Keratinocyte (primary cell): ENCODE data around the gene HINFP. TPM values are rescaled to one million over a fixed set of nuclear protein-coding genes. Genes with fewer than 3 reads are reported as not detected.

Source experiments
- DNase-seq: peaks from one replicate; pipeline ENCODE4 v3.0.0-alpha.2; 2011; ENCODE audit warnings: low read depth, missing footprints, low spot score
- FAIRE-seq: peaks from 2 replicates; lab custom pipeline; 2011; peaks lifted over from hg19 to GRCh38; lab: Jason Lieb, UNC
- H2AFZ ChIP-seq: 2 replicates; pipeline ENCODE4 v1.6.0; 2012; ENCODE audit warnings: low read length, control low read depth, inconsistent platforms; ENCODE audit not compliant: control insufficient read depth
- H3K27ac ChIP-seq: 2 replicates; pipeline ENCODE4 v1.5.1; 2011; ENCODE audit warnings: low read length; ENCODE audit not compliant: control insufficient read depth, insufficient read depth
- H3K27me3 ChIP-seq: 3 replicates; pipeline ENCODE4 v1.6.0; 2011; ENCODE audit warnings: low read length; ENCODE audit not compliant: control insufficient read depth, insufficient read depth; ENCODE audit errors: extremely low read depth
- H3K36me3 ChIP-seq, 2 experiments: 2 replicates in 1 of 2; 3 replicates in 1 of 2; pipeline ENCODE4 v1.5.1; 2011; ENCODE audit warnings: low read length in 2 of 2, mild to moderate bottlenecking in 1 of 2; ENCODE audit not compliant: control insufficient read depth in 2 of 2, insufficient read depth in 2 of 2; ENCODE audit errors: extremely low read depth in 1 of 2
- H3K4me1 ChIP-seq: 3 replicates; pipeline ENCODE4 v1.5.1; 2011; ENCODE audit warnings: low read length; ENCODE audit not compliant: control insufficient read depth, insufficient read depth; ENCODE audit errors: extremely low read depth
- H3K4me2 ChIP-seq: 3 replicates; pipeline ENCODE4 v1.6.0; 2011; ENCODE audit warnings: low read depth, low read length; ENCODE audit not compliant: control insufficient read depth, insufficient read depth; ENCODE audit errors: extremely low read depth
- H3K4me3 ChIP-seq, 3 experiments: fragments of 200-600 bp in 1 of 3; sonication (generic) in 1 of 3; 2 replicates in 2 of 3; 3 replicates in 1 of 3; pipeline ENCODE4 v1.5.1; 2011 to 2016; ENCODE audit warnings: low read length in 3 of 3, mild to moderate bottlenecking in 3 of 3, control low read depth in 2 of 3, inconsistent platforms in 1 of 3, low read depth in 1 of 3, mixed read lengths in 1 of 3, mixed run types in 1 of 3, moderate library complexity in 1 of 3; ENCODE audit not compliant: control insufficient read depth in 2 of 3, insufficient read depth in 2 of 3; ENCODE audit errors: extremely low read depth in 1 of 3
- H3K79me2 ChIP-seq: 2 replicates; pipeline ENCODE4 v1.6.0; 2012; ENCODE audit warnings: low read length; ENCODE audit not compliant: control insufficient read depth, insufficient read depth
- H3K9ac ChIP-seq: 3 replicates; pipeline ENCODE4 v1.6.0; 2011; ENCODE audit warnings: low read length; ENCODE audit not compliant: control insufficient read depth, insufficient read depth; ENCODE audit errors: extremely low read depth
- H3K9me1 ChIP-seq: 3 replicates; pipeline ENCODE4 v1.6.0; 2011; ENCODE audit warnings: low read length; ENCODE audit not compliant: control insufficient read depth, insufficient read depth; ENCODE audit errors: extremely low read depth
- H3K9me3 ChIP-seq: 2 replicates; pipeline ENCODE4 v1.5.1; 2012; ENCODE audit warnings: low read depth, low read length; ENCODE audit not compliant: control insufficient read depth
- H4K20me1 ChIP-seq: 3 replicates; pipeline ENCODE4 v1.6.0; 2011; ENCODE audit warnings: low read length; ENCODE audit not compliant: control insufficient read depth, insufficient read depth; ENCODE audit errors: extremely low read depth
- EZH2 ChIP-seq: IDR thresholded peaks from one replicate; pipeline ENCODE4 v1.6.1; 2012; ENCODE audit warnings: inconsistent platforms, mild to moderate bottlenecking, low read length, moderate library complexity
- dilution Hi-C: fragments of 300-500 bp; cut with MboI; formaldehyde crosslinking; loops from one replicate; pipeline ENCODE4 v1.7.0; 2020; ENCODE audit warnings: low sequenced_read_pairs; ENCODE audit not compliant: extremely low pct_ligation_motif_present
- polyA plus RNA-seq, 5 experiments: library from polyadenylated mRNA; depleted of rRNA in 3 of 5; stranded (reverse) in 3 of 5; stranded (forward) in 1 of 5; unstranded in 1 of 5; fragments of >200 nt; gene quantifications; 1 replicate in 1 of 5; 2 replicates in 3 of 5; 3 replicates in 1 of 5; pipeline versions ENCODE4 v1.2.1 to v1.2.3, GENCODE V29; 2011 to 2012; ENCODE audit warnings: missing spikeins in 2 of 5, low read depth in 1 of 5, low replicate concordance in 1 of 5
- TF ChIP-seq, protein P1 (sequence below), 3 experiments: IDR thresholded peaks in 1 of 3; conservative IDR thresholded peaks in 1 of 3; optimal IDR thresholded peaks in 1 of 3; 2 replicates in 2 of 3; 3 replicates in 1 of 3; pipeline versions ENCODE3 to v1.5.1; 2011; ENCODE audit warnings: low read length in 3 of 3, mild to moderate bottlenecking in 3 of 3, moderate library complexity in 2 of 3, control low read depth in 1 of 3, inconsistent platforms in 1 of 3; ENCODE audit not compliant: insufficient read depth in 2 of 3; ENCODE audit errors: extremely low read depth in 1 of 3

The HINFP gene
- polyA plus RNA-seq, 1 donor (not counting 4 experiments of a cell fraction or from before 2014, with no cell fraction given) = 15.6 TPM

DNA sequence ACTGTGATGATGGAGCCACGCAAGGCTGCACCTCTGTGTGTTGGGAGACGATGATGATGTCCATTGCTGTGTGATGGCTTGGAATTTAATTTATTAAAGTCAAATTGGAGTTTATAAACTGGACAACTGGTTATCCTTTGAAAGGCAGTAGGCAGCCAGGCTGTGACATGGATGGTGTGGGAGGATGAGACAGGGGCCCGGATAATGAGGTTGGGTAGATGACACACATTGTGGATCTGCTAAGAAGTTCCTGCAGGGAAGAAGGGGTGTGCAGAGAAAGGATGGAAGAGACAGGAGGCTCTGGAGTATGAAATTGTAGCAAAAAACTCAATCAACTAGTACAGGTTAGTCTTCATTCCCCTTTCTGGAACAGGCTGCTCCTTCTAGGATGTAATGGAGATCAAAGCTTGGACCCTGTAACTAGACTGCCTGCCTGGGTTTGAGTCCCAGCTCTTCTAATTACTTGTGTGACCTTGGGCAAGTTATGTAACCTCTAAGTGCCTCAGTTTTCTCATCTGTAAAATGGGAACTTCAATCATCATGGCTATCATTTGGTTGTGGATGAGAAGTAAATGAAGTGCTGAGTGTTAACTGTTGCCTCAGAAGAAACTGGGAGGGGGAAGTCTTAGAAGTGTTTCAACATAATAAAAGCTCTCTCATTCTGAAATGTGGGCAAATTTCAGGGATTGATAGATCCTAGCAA is 4.2 kb upstream of the HINFP start:
- dilution Hi-C loops = no loop called here
- no peak overlapping the region for H3K4me2 ChIP-seq
- H3K36me3 ChIP-seq = peaks cover 4 to 11% of the 10 kb centered on the region in 2 experiments
- no peak overlapping the region for H3K27ac ChIP-seq
- H3K9ac ChIP-seq = no peak overlapping the region
- H3K27me3 ChIP-seq = no peaks in the 10 kb centered on the region
- H3K4me1 ChIP-seq = peaks cover 14% of the 10 kb centered on the region
- H3K4me3 ChIP-seq = no peak overlapping the region
- no peaks in the 10 kb centered on the region for H3K9me1 ChIP-seq
- no peaks in the 10 kb centered on the region for H3K9me3 ChIP-seq
- H2AFZ ChIP-seq = no peak overlapping the region
- FAIRE-seq (no peak), DNase-seq (no peak)
- peaks cover 6% of the 10 kb centered on the region for H3K79me2 ChIP-seq
- TF ChIP-seq, protein P1, sequence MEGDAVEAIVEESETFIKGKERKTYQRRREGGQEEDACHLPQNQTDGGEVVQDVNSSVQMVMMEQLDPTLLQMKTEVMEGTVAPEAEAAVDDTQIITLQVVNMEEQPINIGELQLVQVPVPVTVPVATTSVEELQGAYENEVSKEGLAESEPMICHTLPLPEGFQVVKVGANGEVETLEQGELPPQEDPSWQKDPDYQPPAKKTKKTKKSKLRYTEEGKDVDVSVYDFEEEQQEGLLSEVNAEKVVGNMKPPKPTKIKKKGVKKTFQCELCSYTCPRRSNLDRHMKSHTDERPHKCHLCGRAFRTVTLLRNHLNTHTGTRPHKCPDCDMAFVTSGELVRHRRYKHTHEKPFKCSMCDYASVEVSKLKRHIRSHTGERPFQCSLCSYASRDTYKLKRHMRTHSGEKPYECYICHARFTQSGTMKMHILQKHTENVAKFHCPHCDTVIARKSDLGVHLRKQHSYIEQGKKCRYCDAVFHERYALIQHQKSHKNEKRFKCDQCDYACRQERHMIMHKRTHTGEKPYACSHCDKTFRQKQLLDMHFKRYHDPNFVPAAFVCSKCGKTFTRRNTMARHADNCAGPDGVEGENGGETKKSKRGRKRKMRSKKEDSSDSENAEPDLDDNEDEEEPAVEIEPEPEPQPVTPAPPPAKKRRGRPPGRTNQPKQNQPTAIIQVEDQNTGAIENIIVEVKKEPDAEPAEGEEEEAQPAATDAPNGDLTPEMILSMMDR (optimal IDR thresholded peaks at IDR 0.05 in 1 of 3, IDR thresholded peaks at IDR 0.05 in 1 of 3, conservative IDR thresholded peaks at IDR 0.05 in 1 of 3; ENCODE audit: extremely low read depth in 1 of 3, insufficient read depth in 2 of 3, low read length in 3 of 3) = no peak
- no peak for TF ChIP-seq EZH2
- no peaks in the 10 kb centered on the region for H4K20me1 ChIP-seq

DNA sequence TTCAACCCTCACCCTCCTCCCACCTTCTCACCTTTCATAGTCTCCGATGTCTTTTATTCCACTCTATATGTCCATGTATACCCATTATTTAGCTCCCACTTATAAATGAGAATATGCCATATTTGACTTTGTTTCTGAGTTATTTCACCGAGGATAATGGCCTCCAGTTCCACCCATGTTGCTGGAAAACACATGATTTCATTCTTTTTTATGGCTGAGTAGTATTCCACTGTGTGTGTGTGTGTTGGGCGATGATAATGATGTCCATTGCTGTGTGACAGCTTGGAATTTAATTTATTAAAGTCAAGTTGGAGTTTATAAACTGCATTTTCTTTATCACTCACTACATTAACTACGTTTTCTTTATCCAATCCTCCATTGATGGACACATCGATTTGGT is 3.2 kb upstream of the HINFP start:
- H2AFZ ChIP-seq = no peak overlapping the region
- H3K27ac ChIP-seq = no peak overlapping the region
- H3K4me1 ChIP-seq = peaks cover 16% of the 10 kb centered on the region
- H3K9me1 ChIP-seq = no peaks in the 10 kb centered on the region
- no peak overlapping the region for H3K9ac ChIP-seq
- H3K36me3 ChIP-seq = peaks cover 2 to 10% of the 10 kb centered on the region in 2 experiments
- H3K4me2 ChIP-seq = no peak overlapping the region
- dilution Hi-C loops = no loop called here
- H4K20me1 ChIP-seq = no peaks in the 10 kb centered on the region
- no peak overlapping the region for H3K4me3 ChIP-seq
- peaks cover 17% of the 10 kb centered on the region for H3K79me2 ChIP-seq
- no peaks in the 10 kb centered on the region for H3K27me3 ChIP-seq
- TF ChIP-seq EZH2 = no peak
- TF ChIP-seq, protein P1 (optimal IDR thresholded peaks at IDR 0.05 in 1 of 3, IDR thresholded peaks at IDR 0.05 in 1 of 3, conservative IDR thresholded peaks at IDR 0.05 in 1 of 3; ENCODE audit: extremely low read depth in 1 of 3, insufficient read depth in 2 of 3, low read length in 3 of 3) = no peak
- H3K9me3 ChIP-seq = no peaks in the 10 kb centered on the region
- DNase-seq = no peak
- no peak for FAIRE-seq
